H1 (cell line): ENCODE measurements around the gene ADCY6. TPM values are rescaled to one million over a fixed set of nuclear protein-coding genes. Genes with fewer than 3 reads are reported as not detected.

Source experiments
- CTCF ChIA-PET: fragments of 300-600 bp; sonication (Branson Sonifier 250); formaldehyde crosslinking; loops from one replicate; lab custom pipeline; 2021; ENCODE audit not compliant: partially characterized antibody; lab: Charles Lee
- POLR2A ChIA-PET: fragments of 300-600 bp; sonication (Branson Sonifier 250); formaldehyde crosslinking; loops from one replicate; lab custom pipeline; 2021; ENCODE audit warnings: inconsistent platforms; ENCODE audit not compliant: partially characterized antibody; lab: Charles Lee
- DNase-seq, 2 experiments: peaks; one replicate each; pipeline versions ENCODE4 v3.0.0 to v3.0.0-alpha.2; 2010 to 2022; ENCODE audit warnings: low spot score in 2 of 2, low read depth in 1 of 2, mixed read lengths in 1 of 2
- FAIRE-seq: peaks from 2 replicates; lab custom pipeline; 2011; peaks lifted over from hg19 to GRCh38; lab: Jason Lieb, UNC
- H2AFZ ChIP-seq: 2 replicates; pipeline ENCODE4 v1.8.1; 2012; ENCODE audit warnings: low read length, inconsistent platforms
- H2AK5ac ChIP-seq: 2 replicates; pipeline ENCODE4 v1.6.1; 2013; ENCODE audit warnings: low read depth, low read length
- H2BK120ac ChIP-seq: replicated peaks from 2 replicates; pipeline ENCODE3; 2013; ENCODE audit warnings: low read depth, low read length, inconsistent platforms
- H2BK12ac ChIP-seq: 2 replicates; pipeline ENCODE4 v1.6.1; 2013; ENCODE audit warnings: low read depth, low read length
- H2BK15ac ChIP-seq: 2 replicates; pipeline ENCODE4 v1.6.1; 2013; ENCODE audit warnings: low read length
- H2BK20ac ChIP-seq: 2 replicates; pipeline ENCODE4 v1.6.1; 2013; ENCODE audit warnings: low read length
- H2BK5ac ChIP-seq: 2 replicates; pipeline ENCODE4 v1.6.1; 2013; ENCODE audit warnings: low read depth, low read length
- H3K14ac ChIP-seq: 2 replicates; pipeline ENCODE4 v1.6.1; 2013; ENCODE audit warnings: inconsistent platforms; ENCODE audit not compliant: insufficient read length
- H3K18ac ChIP-seq: 2 replicates; pipeline ENCODE4 v1.6.1; 2013; ENCODE audit warnings: low read length; ENCODE audit errors: extremely low read depth
- H3K23ac ChIP-seq: 2 replicates; pipeline ENCODE4 v1.6.1; 2013; ENCODE audit warnings: inconsistent platforms; ENCODE audit not compliant: insufficient read length
- H3K23me2 ChIP-seq: 2 replicates; pipeline ENCODE4 v1.6.1; 2013; ENCODE audit warnings: low read depth, low read length
- H3K27ac ChIP-seq: 2 replicates; pipeline ENCODE4 v1.6.1; 2011; ENCODE audit warnings: low read depth, low read length, inconsistent platforms
- H3K27me3 ChIP-seq, 4 experiments: replicated peaks in 1 of 4; 1 replicate in 1 of 4; 2 replicates in 3 of 4; pipeline versions ENCODE4 v1.6.1 to v1.8.1; 2011 to 2013; ENCODE audit warnings: low read length in 3 of 4, mild to moderate bottlenecking in 3 of 4, inconsistent platforms in 2 of 4, mixed read lengths in 2 of 4, moderate library complexity in 1 of 4; ENCODE audit not compliant: control insufficient read depth in 3 of 4, insufficient read depth in 3 of 4; ENCODE audit errors: extremely low read depth in 1 of 4
- H3K36me3 ChIP-seq, 4 experiments: 2 replicates each; pipeline versions ENCODE4 v1.6.1 to v1.8.1; 2011 to 2013; ENCODE audit warnings: mild to moderate bottlenecking in 4 of 4, low read length in 3 of 4, moderate library complexity in 2 of 4, control low read depth in 1 of 4, inconsistent platforms in 1 of 4; ENCODE audit not compliant: insufficient read depth in 4 of 4, control insufficient read depth in 2 of 4
- H3K4ac ChIP-seq: replicated peaks from 2 replicates; pipeline ENCODE3; 2013; ENCODE audit warnings: low read length, low read depth, mixed read lengths, inconsistent platforms; ENCODE audit not compliant: insufficient read length
- H3K4me1 ChIP-seq, 4 experiments: replicated peaks in 1 of 4; 1 replicate in 1 of 4; 2 replicates in 3 of 4; pipeline versions ENCODE4 v1.6.1 to v1.8.1; 2011 to 2013; ENCODE audit warnings: low read length in 3 of 4, inconsistent platforms in 2 of 4, mixed read lengths in 1 of 4; ENCODE audit not compliant: insufficient read depth in 4 of 4, control insufficient read depth in 3 of 4
- H3K4me2 ChIP-seq, 2 experiments: 2 replicates each; pipeline versions ENCODE4 v1.6.1 to v1.8.1; 2011 to 2013; ENCODE audit warnings: low read depth in 2 of 2, low read length in 2 of 2, control low read depth in 1 of 2, inconsistent platforms in 1 of 2, mild to moderate bottlenecking in 1 of 2; ENCODE audit not compliant: insufficient read depth in 1 of 2
- H3K4me3 ChIP-seq, 4 experiments: fragments of 200-600, 300-600 bp in 1 of 4; sonication (generic), shearing (Covaris generic), sonication (Bioruptor Twin) in 1 of 4; 2 replicates each; pipeline versions ENCODE4 v1.5.1 to v1.8.1; 2011 to 2016; ENCODE audit warnings: low read length in 4 of 4, low read depth in 3 of 4, control low read depth in 2 of 4, inconsistent platforms in 2 of 4, mild to moderate bottlenecking in 2 of 4, mixed read lengths in 1 of 4, moderate library complexity in 1 of 4; ENCODE audit not compliant: insufficient read depth in 2 of 4; ENCODE audit errors: extremely low read depth in 1 of 4
- H3K56ac ChIP-seq: replicated peaks from 2 replicates; pipeline ENCODE3; 2013; ENCODE audit warnings: low read depth, mild to moderate bottlenecking, mixed read lengths, low read length, inconsistent platforms; ENCODE audit not compliant: insufficient read length
- H3K79me1 ChIP-seq: 2 replicates; pipeline ENCODE4 v1.6.1; 2013; ENCODE audit warnings: low read depth, low read length, control low read depth
- H3K79me2 ChIP-seq, 2 experiments: 2 replicates each; pipeline versions ENCODE4 v1.6.1 to v1.8.1; 2012 to 2013; ENCODE audit warnings: low read length in 2 of 2, mild to moderate bottlenecking in 2 of 2, inconsistent platforms in 1 of 2; ENCODE audit not compliant: insufficient read depth in 2 of 2, control insufficient read depth in 1 of 2
- H3K9ac ChIP-seq, 4 experiments: replicated peaks in 1 of 4; 1 replicate in 1 of 4; 2 replicates in 3 of 4; pipeline versions ENCODE4 v1.6.1 to v1.8.1; 2011 to 2013; ENCODE audit warnings: low read depth in 3 of 4, low read length in 3 of 4, control low read depth in 2 of 4, mild to moderate bottlenecking in 2 of 4, moderate library complexity in 2 of 4, inconsistent platforms in 1 of 4; ENCODE audit errors: extremely low read depth in 1 of 4
- H3K9me3 ChIP-seq, 2 experiments: 2 replicates each; pipeline versions ENCODE4 v1.6.1 to v1.8.1; 2012 to 2013; ENCODE audit warnings: mild to moderate bottlenecking in 2 of 2, moderate library complexity in 2 of 2, control low read depth in 1 of 2, inconsistent platforms in 1 of 2, low read depth in 1 of 2, low read length in 1 of 2, mixed read lengths in 1 of 2; ENCODE audit not compliant: insufficient read depth in 2 of 2
- H4K20me1 ChIP-seq, 2 experiments: replicated peaks in 1 of 2; 2 replicates each; pipeline versions ENCODE3 to v1.8.1; 2011 to 2013; ENCODE audit warnings: inconsistent platforms in 2 of 2, low read length in 2 of 2, mild to moderate bottlenecking in 1 of 2; ENCODE audit not compliant: insufficient read depth in 2 of 2, control insufficient read depth in 1 of 2
- H4K5ac ChIP-seq: 2 replicates; pipeline ENCODE4 v1.6.1; 2013; ENCODE audit warnings: low read length, low read depth, mixed read lengths, inconsistent platforms; ENCODE audit not compliant: insufficient read length
- H4K8ac ChIP-seq: 2 replicates; pipeline ENCODE4 v1.8.0; 2013; ENCODE audit warnings: mild to moderate bottlenecking, moderate library complexity, low read length, inconsistent platforms; ENCODE audit not compliant: insufficient read depth; ENCODE audit errors: extremely low read depth
- H4K91ac ChIP-seq: replicated peaks from 2 replicates; pipeline ENCODE3; 2013; ENCODE audit warnings: low read length, mixed read lengths, inconsistent platforms; ENCODE audit not compliant: insufficient read length
- CBX8 ChIP-seq: fragments of 300-800, 300-1000 bp; sonication (generic); IDR thresholded peaks from 2 replicates; pipeline ENCODE4 v1.7.1; 2016; ENCODE audit warnings: low read depth, low read length, borderline replicate concordance
- EZH2 ChIP-seq: fragments of 200-600 bp; sonication (generic); IDR thresholded peaks from 2 replicates; pipeline ENCODE4 v1.7.1; 2012; ENCODE audit warnings: low read depth, mild to moderate bottlenecking, moderate library complexity, low read length, inconsistent platforms; ENCODE audit not compliant: severe bottlenecking
- JUN ChIP-seq: IDR thresholded peaks from 2 replicates; pipeline ENCODE4 v1.6.1; 2011; ENCODE audit warnings: low read depth, mild to moderate bottlenecking, improper control_type of control experiment, low read length
- POLR2A ChIP-seq, 2 experiments: IDR thresholded peaks; 1 replicate in 1 of 2; 2 replicates in 1 of 2; pipeline ENCODE4 v1.6.1; 2011; ENCODE audit warnings: low read depth in 2 of 2, low read length in 2 of 2, mild to moderate bottlenecking in 2 of 2; ENCODE audit errors: control extremely low read depth in 1 of 2
- SIX5 ChIP-seq: IDR thresholded peaks from 2 replicates; pipeline ENCODE4 v1.6.1; 2011; ENCODE audit warnings: mild to moderate bottlenecking, low read depth, low read length
- SP1 ChIP-seq: IDR thresholded peaks from 2 replicates; pipeline ENCODE4 v1.6.1; 2011; ENCODE audit warnings: low read depth, low read length
- TBP ChIP-seq: IDR thresholded peaks from 2 replicates; pipeline ENCODE4 v1.6.1; 2011; ENCODE audit warnings: low read depth, low read length, improper control_type of control experiment
- YY1 ChIP-seq: IDR thresholded peaks from 2 replicates; pipeline ENCODE4 v1.6.1; 2011; ENCODE audit warnings: low read depth, mild to moderate bottlenecking, low read length
- ZNF274 ChIP-seq: IDR thresholded peaks from 2 replicates; pipeline ENCODE4 v1.7.0; 2012; ENCODE audit warnings: low read length, borderline replicate concordance; ENCODE audit errors: extremely low read depth
- WGBS, 2 experiments: shearing (Covaris generic) in 1 of 2; methylation state at CpG; one replicate each; pipeline versions ENCODE4 v1.1.6 to v1.1.7; 2013 to 2015; ENCODE audit warnings: low lambda C conversion rate in 2 of 2, mixed read lengths in 2 of 2, inconsistent platforms in 1 of 2, low coverage in 1 of 2, missing lambda C conversion rate in 1 of 2; ENCODE audit not compliant: insufficient replicate concordance in 2 of 2, insufficient coverage in 1 of 2, insufficient read length in 1 of 2; ENCODE audit errors: extremely low coverage in 1 of 2, missing lambda C conversion rate in 1 of 2; 5-methylcytosine and 5-hydroxymethylcytosine counted together
- polyA plus RNA-seq, 7 experiments: library from polyadenylated mRNA; depleted of rRNA in 3 of 7; stranded (reverse) in 5 of 7; unstranded in 2 of 7; fragments of >200 nt in 5 of 7; fragments of 200-250 nt in 2 of 7; gene quantifications; 1 replicate in 5 of 7; 2 replicates in 1 of 7; 4 replicates in 1 of 7; pipeline versions ENCODE4 v1.2.1 to v1.2.3, GENCODE V29; 2011 to 2013; ENCODE audit warnings: missing spikeins in 2 of 7, mixed read lengths in 2 of 7
- total RNA-seq: library from RNA; stranded (reverse); fragmentation: NEBNext Ultra II Directional; extraction: Animal tissue kit (Norgen Biotek cat#: 25700); gene quantifications from 2 replicates; pipeline ENCODE4 v1.2.1, GENCODE V29; 2021
- TF ChIP-seq, protein P1 (sequence below): IDR thresholded peaks from 2 replicates; pipeline ENCODE4 v1.6.1; 2011; ENCODE audit warnings: low read depth, mild to moderate bottlenecking, low read length; ENCODE audit not compliant: insufficient read depth

The ADCY6 gene
- total and polyA plus RNA-seq, 2 of the 8 experiments (the other 6 are each of a cell fraction or from before 2014, with no cell fraction given) = 11.7 to 17.5 TPM

DNA sequence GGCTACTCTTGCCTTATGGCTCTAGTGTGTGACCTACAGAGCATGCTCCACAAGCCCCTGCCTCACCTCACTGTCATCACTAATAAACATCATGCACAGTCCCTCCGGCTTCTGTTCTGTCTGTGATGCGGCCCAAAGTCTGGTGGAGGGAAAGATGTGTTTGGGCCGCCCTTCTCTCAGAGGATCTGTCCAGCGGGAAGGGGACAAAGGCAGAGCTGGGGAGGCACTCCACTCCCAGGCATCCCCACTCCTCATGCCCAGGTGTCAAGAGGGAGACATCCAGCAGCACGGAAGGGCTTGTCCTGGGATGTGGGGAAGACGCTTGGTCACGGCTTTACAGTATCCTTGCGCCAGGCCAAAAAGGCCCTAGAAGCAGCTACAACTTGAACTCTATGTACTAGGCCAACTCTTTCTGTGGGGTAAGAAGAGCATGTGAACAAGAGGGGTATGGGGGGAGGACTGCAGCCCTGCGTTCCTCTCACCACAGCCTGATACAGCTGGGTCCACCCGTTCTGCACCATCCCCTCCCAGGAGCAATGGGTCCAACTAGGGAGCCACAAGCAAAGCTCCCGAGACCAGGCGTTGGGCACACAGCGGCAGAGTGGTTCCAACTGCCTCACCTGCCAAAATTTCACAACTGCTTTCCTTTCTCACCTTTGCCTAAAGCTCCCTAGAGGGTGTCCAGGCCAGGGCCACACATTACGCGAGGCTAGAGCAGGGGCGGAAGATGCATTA is 40.1 kb upstream of the ADCY6 start:
- no peak overlapping the region for H3K4me3 ChIP-seq
- no peak overlapping the region for H4K8ac ChIP-seq
- no peak overlapping the region for H2AK5ac ChIP-seq
- H3K4ac ChIP-seq = no peak overlapping the region
- no peaks in the 10 kb centered on the region for H3K27me3 ChIP-seq
- no peak overlapping the region for H3K27ac ChIP-seq
- H3K79me2 ChIP-seq = no peaks in the 10 kb centered on the region
- H2BK5ac ChIP-seq = no peak overlapping the region; the same call in 1 of the 2 replicates
- no peak overlapping the region for H3K4me2 ChIP-seq
- H3K56ac ChIP-seq = no peak overlapping the region
- H2BK12ac ChIP-seq = no peak overlapping the region
- POLR2A ChIA-PET = interaction anchor here (0.7 to 8.3 kb wide), 10 partner anchors 9 to 191 kb away, joined by 3 to 48 read pairs (median 4); partner anchors contain the start of genes DDX23 and RND1
- no peak overlapping the region for H4K5ac ChIP-seq
- H4K91ac ChIP-seq = no peak overlapping the region
- CTCF ChIA-PET = interaction anchor here (0.8 to 10.1 kb wide), 7 partner anchors 8 to 160 kb away, joined by 3 to 121 read pairs (median 4); partner anchors contain the start of gene CACNB3
- FAIRE-seq = no peak
- H2BK120ac ChIP-seq = no peak overlapping the region
- no peak overlapping the region for H3K23ac ChIP-seq
- no peaks in the 10 kb centered on the region for H3K79me1 ChIP-seq
- no peak overlapping the region for H3K18ac ChIP-seq
- TF ChIP-seq POLR2A (IDR thresholded peaks at IDR 0.05; ENCODE audit: control extremely low read depth in 1 of 2, low read depth in 2 of 2, low read length in 2 of 2) = no peak; a peak in 1 of 3 replicates
- TF ChIP-seq EZH2 = no peak
- no peak for TF ChIP-seq ZNF274
- TF ChIP-seq YY1 = no peak
- no peak for TF ChIP-seq JUN
- TF ChIP-seq SIX5 = no peak
- TF ChIP-seq SP1 = no peak
- TF ChIP-seq, protein P1, sequence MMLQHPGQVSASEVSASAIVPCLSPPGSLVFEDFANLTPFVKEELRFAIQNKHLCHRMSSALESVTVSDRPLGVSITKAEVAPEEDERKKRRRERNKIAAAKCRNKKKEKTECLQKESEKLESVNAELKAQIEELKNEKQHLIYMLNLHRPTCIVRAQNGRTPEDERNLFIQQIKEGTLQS = no peak
- TF ChIP-seq TBP = no peak
- no peak for TF ChIP-seq CBX8
- TF ChIP-seq, all 59 proteins: peak for 0
- Histone ChIP-seq H3K9me3 (no peaks in the 10 kb centered on the region), H3K36me3 (peaks cover 40 to 66% (median 56%) of the 10 kb centered on the region in 4 experiments), H2AFZ (no peak overlapping the region), H2BK20ac (no peak overlapping the region), H3K23me2 (peaks cover 3% of the 10 kb centered on the region; the same call in 1 of the 2 replicates), H4K20me1 (peaks cover 5 to 15% of the 10 kb centered on the region in 2 experiments), H3K14ac (no peak overlapping the region), H3K9ac (no peak overlapping the region), H2BK15ac (no peak overlapping the region), H3K4me1 (peaks cover 0 to 2% (median 0%) of the 10 kb centered on the region in 4 experiments; a peak in 1 of 7 replicates)
- 93% methylated on average over 15 of the region's 16 CpGs; no CpG with 5 or more reads in 1 of the 2 experiments for WGBS, 2 experiments
- DNase-seq = no peak
